ENCODE data around the gene ST8SIA5. TPM values are rescaled to one million over a fixed set of nuclear protein-coding genes. Genes with fewer than 3 reads are reported as not detected.

Gene ST8SIA5
- polyA plus RNA-seq, 1 of the 3 experiments (the other 2 are of a cell fraction): 0.08 TPM

GRCh38 chr18:46748466-46748865 lies 8.4 kb downstream of the ST8SIA5 start:
- H4K20me1 ChIP-seq (ENCODE audit: insufficient read depth): no peaks in the 10 kb centered on the region
- H3K9ac ChIP-seq: no peak overlapping the region
- H3K9me2 ChIP-seq: no peaks in the 10 kb centered on the region
- H3K4me1 ChIP-seq (ENCODE audit: control insufficient read depth in 1 of 2, insufficient read depth in 2 of 2, low read depth in 1 of 2, low read length in 1 of 2): no peaks in the 10 kb centered on the region
- H3K4me3 ChIP-seq (ENCODE audit: low read depth in 2 of 2, low read length in 1 of 2): no peak overlapping the region
- ChIA-PET POLR2A (no interaction called here), CTCF (no interaction called here)
- no peak for DNase-seq
- H3K27ac ChIP-seq (ENCODE audit: low read depth in 2 of 2, low read length in 1 of 2): no peak overlapping the region
- no peak overlapping the region for H3K4me2 ChIP-seq
- no peaks in the 10 kb centered on the region for H3K79me2 ChIP-seq (ENCODE audit: insufficient read depth)
- H3K36me3 ChIP-seq (replicated peaks in 1 of 2; ENCODE audit: control insufficient read depth in 1 of 2, insufficient read depth in 2 of 2, low read length in 1 of 2): no peaks in the 10 kb centered on the region
- no peaks in the 10 kb centered on the region; the same call in 1 of the 2 replicates for H3K27me3 ChIP-seq (ENCODE audit: insufficient read depth)
- H2AFZ ChIP-seq (ENCODE audit: low read depth): no peak overlapping the region
- no peaks in the 10 kb centered on the region for H3K9me3 ChIP-seq
- TF ChIP-seq RXRA (IDR thresholded peaks at IDR 0.05; ENCODE audit: borderline replicate concordance, low read depth) (no peak), REST (IDR thresholded peaks at IDR 0.05; ENCODE audit: low read depth, low read length) (no peak), POLR2AphosphoS5 (IDR thresholded peaks at IDR 0.05; ENCODE audit: low read depth, low read length) (no peak), RCOR1 (IDR thresholded peaks at IDR 0.05; ENCODE audit: low read length) (no peak), PBX3 (IDR thresholded peaks at IDR 0.05) (no peak), SIN3A (IDR thresholded peaks at IDR 0.05; ENCODE audit: borderline replicate concordance, low read depth, low read length) (no peak), ELF1 (IDR thresholded peaks at IDR 0.05) (no peak)
- H3F3A ChIP-seq (replicated peaks; ENCODE audit: insufficient read depth): no peaks in the 10 kb centered on the region
- WGBS (ENCODE audit: low lambda C conversion rate): 50% methylated on average over 2 of the region's 2 CpGs

GRCh38 chr18:46740046-46740445 lies 16.8 kb downstream of the ST8SIA5 start:
- POLR2A ChIA-PET: no interaction called here

More at GRCh38 chr18:46740046-46740445, 16.8 kb downstream of the ST8SIA5 start:
- Histone ChIP-seq H3K9ac (no peak overlapping the region), H3K36me3 (replicated peaks in 1 of 2; ENCODE audit: control insufficient read depth in 1 of 2, insufficient read depth in 2 of 2, low read length in 1 of 2) (no peaks in the 10 kb centered on the region), H3K4me1 (ENCODE audit: control insufficient read depth in 1 of 2, insufficient read depth in 2 of 2, low read depth in 1 of 2, low read length in 1 of 2) (no peaks in the 10 kb centered on the region), H3K27me3 (ENCODE audit: insufficient read depth) (no peaks in the 10 kb centered on the region), H3K4me3 (ENCODE audit: low read depth in 2 of 2, low read length in 1 of 2) (no peak overlapping the region), H3K4me2 (no peak overlapping the region), H3F3A (replicated peaks; ENCODE audit: insufficient read depth) (no peaks in the 10 kb centered on the region), H2AFZ (ENCODE audit: low read depth) (no peak overlapping the region), H4K20me1 (ENCODE audit: insufficient read depth) (no peaks in the 10 kb centered on the region), H3K9me3 (no peaks in the 10 kb centered on the region), H3K27ac (ENCODE audit: low read depth in 2 of 2, low read length in 1 of 2) (no peak overlapping the region), H3K79me2 (ENCODE audit: insufficient read depth) (no peaks in the 10 kb centered on the region), H3K9me2 (no peaks in the 10 kb centered on the region)
- 53% methylated on average over 2 of the region's 2 CpGs for WGBS (ENCODE audit: low lambda C conversion rate)
- DNase-seq: no peak
- CTCF ChIA-PET: no interaction called here
- no peak for TF ChIP-seq RCOR1 (IDR thresholded peaks at IDR 0.05; ENCODE audit: low read length)
- no peak for TF ChIP-seq MEF2A (IDR thresholded peaks at IDR 0.05; ENCODE audit: borderline replicate concordance, low read depth)

Measured in SK-N-SH (cell line).